M059J (cell line): ENCODE data around the gene ARVCF. TPM values are rescaled to one million over a fixed set of nuclear protein-coding genes. Genes with fewer than 3 reads are reported as not detected.

Source experiments
- DNase-seq: peaks from one replicate; pipeline ENCODE4 v3.0.0-alpha.2; 2012; ENCODE audit warnings: low read depth
- total RNA-seq: library from RNA; depleted of rRNA; stranded (reverse); fragments of >200 nt; shearing (Covaris generic); gene quantifications from 2 replicates; pipeline ENCODE4 v1.2.3, GENCODE V29; 2014

The ARVCF gene
- total RNA-seq, 1 experiment from 2014 or later: 5.1 TPM

DNA sequence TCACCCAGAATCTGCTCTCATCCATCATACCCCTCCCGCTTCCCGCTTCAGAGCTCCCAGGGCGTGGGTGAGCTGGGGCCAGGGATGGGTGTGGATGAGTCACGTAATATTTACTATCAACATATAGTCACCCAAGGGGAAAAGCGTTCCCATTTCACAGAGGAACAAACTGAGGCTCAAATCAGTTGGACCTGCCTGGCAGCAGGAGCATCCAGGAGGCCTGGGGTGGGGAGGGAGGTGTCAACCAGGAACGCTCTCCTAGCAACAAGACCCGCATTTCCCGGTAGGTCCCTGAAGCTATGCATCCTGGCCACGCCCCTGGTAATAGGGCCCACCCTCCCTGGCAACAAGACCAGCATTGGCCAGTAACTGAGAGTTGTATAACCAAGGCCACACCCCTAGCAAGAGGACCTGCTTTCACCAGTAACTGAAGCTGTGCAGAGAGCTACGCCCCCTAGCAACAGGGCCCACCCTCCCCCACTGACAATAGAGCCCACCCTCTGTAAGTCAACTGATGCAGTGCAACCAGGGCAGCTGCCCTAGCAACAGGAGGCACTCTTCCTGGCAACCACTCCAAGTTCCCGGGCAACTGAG, 42.3 kb downstream of the ARVCF start:
- peak; percentile 14 for DNase-seq

DNA sequence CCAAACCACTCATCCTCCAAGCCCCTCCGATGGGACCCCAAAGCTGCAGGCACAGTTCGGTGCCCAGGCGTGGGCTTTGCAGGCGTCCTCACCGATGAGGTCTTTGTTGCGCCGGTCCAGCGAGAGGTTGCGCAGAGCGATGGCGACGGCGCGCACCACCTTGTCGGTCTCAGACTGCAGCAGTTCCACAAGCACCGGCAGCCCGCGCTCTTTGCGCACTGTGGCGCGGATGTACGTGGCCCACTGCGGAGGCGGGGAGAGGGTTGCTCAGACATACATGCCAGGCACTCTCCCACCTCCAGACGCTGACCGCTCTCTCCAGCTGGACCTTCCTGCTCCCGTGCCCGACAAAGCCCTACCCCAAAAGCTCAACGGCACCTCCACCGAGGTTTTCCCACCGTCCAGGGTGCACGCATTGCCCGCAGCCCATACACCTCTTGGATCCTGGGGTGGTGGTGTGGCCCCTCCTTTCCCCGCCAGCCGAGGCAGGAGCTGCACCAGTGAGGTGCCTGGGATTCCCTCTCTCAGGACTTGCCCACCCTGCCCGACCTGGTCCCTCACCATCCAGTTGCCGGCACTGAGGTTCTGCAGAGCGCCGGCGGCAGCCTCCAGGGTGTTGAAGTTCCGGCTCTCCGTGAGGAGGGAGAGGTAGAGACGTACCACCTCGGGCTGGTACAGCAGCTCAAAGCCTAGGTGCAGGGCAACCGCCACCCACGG, 42.9 kb downstream of the ARVCF start:
- no peak for DNase-seq

DNA sequence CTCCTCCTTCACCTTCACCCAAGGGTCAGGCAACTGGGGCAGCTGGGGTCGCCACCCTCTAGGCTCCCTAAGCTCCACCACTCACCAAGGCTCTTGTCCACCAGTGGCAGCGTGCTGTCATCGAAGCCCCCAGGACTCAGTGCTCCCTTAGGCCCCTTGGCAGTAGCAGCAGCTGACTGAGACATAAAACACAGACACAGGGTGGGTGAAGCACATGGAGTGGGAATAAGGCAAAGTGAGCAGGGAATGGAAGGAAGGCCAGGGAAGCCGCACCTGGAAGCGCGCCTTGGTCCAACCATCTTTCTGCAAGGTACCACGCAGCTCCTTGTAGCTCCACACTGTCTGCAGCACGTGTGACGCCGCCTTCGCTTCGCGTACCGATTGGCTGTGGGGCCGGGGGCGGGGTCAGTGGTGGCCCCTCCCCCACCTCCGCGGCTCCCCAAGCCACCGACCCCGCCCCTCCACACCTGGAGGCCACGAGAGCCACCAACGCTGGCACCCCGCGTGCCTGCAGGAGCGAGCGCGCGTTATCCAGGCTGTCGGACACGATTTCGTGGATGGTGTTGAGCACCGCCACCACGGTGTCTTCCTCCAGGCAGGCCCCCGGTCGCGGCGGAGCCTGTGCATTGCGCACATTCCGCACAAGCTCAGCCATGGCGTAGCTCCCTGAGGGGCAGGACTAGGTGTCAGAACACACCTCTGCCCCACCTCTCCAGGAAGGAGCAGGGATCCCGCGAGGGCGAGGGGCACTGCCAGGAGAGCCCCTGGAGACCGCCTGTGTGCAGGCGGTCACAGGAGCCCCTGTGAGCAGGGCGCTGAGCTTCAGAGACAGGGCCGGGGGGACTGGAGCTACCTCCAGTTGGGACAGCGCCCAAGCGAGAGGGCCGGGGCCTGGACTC, 43.7 kb downstream of the ARVCF start:
- DNase-seq: no peak

DNA sequence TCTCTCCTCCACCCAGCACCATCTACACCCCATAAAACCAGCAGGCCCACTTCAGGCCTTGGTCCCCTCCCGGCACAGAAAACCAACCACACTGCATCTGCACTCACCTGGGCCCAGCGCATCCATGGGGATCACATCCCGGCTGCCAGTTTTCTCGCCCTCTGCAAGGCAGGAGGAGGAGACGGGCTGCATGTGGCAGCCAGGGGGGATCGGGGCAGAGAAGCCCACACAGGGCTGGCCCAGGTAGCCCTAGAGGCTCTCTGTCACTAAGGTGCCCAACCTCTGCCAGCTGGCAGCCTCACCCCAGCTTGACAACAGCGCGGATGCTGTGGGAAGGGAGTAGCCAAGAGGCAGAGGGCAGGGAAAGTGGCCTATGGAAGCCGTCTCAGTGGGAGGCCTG, 44.4 kb downstream of the ARVCF start:
- DNase-seq: no peak

DNA sequence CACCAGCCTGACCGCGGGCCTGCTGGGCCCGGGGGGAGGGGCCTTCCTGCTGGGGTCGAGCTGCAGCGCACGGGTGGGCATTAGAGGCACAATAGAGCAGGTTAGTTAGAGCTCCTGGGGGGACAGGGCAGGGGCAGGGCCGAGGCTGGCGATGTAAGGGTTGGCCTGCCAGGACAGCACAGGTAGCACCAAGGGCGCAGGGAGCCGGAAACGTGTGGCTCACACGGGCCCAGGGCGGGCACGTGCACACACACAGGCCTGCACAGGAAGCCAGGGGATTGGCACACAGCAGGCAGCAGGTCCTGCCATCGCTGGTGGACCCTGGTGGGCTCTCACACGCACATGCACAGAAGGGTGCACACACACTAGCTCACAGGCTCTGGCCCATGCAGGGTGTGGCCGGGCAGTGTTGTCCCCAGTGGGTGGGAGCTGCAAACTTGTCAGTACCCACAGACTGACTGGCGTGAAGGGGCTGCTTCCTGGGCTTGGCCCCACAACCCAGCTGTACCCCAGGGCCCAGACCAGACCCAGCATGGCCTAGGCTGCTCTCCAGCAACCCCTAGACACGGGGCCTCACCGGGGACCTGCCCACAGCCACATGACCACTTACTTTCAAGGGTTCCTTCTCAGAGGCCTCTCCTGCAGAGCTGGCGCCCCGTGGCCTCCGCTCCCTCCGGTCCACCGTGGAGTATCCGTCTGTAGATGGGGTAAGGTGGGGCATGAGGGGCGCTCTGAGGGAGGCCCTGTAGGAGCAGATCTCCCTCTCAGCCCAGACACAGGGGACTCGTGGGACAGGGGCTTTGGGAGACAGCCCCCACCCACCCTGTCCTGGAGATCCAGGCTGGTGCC, 45.1 kb downstream of the ARVCF start:
- no peak for DNase-seq

DNA sequence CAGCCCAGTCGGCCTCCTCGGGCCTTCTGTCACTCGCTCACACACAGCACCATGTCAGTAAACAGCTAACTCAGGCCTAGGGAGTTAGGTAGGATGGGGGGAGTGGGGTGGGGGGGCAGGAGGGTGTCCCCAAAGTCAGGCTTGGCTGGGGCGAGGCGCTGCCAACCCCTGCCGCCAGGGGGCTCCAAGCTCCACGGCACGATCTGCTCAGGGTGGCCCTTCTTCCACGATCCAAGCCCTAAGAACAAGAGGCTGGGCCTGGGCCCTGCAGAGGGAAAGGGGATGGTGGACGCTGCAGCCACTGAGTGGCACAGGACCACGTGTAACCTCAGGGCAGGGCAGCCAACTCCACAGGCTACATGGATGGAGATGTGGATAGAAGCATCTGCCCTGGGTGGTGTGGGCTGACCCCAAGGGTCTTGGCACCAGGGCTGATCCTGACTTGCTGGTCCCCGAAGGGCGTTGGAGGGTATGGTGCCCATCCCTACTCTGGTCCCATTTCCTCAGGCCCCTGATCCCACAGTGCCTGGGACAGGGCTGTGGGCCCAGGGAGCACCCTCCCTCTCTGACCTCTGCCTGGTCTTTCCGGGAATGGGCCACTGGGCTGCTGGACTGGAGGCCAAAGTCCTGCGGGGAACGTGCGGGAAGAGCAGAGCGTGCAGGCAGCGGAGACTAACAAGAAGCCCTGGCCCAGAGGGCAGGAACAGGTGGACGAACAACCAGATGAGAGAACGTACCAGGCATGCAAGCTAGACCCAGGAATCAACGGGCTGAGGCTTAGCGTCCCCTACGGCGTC, 45.9 kb downstream of the ARVCF start:
- peak; percentile 49 for DNase-seq

DNA sequence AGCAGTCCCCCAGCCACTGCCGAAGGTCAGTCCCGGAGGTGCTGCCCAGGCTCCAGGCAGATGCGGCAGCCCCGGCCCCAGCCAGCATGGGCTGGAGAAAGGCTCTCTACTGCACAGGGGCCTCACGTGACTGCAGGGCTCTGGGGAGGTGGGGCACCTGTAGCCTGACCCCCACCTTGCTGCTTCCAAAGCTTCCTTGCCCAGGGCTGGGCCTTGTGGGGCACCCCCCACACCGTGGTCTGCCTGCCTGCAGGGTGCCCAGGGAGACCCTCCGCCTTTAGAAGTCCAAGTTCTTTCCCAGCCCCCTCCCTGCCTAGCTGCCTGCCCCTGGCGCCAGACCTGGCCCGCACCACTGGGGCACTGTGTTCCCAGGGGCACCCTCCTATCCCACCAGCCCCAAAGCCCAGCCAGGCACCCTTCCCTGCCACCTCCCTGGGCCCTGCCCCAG, 46.6 kb downstream of the ARVCF start:
- DNase-seq: no peak

DNA sequence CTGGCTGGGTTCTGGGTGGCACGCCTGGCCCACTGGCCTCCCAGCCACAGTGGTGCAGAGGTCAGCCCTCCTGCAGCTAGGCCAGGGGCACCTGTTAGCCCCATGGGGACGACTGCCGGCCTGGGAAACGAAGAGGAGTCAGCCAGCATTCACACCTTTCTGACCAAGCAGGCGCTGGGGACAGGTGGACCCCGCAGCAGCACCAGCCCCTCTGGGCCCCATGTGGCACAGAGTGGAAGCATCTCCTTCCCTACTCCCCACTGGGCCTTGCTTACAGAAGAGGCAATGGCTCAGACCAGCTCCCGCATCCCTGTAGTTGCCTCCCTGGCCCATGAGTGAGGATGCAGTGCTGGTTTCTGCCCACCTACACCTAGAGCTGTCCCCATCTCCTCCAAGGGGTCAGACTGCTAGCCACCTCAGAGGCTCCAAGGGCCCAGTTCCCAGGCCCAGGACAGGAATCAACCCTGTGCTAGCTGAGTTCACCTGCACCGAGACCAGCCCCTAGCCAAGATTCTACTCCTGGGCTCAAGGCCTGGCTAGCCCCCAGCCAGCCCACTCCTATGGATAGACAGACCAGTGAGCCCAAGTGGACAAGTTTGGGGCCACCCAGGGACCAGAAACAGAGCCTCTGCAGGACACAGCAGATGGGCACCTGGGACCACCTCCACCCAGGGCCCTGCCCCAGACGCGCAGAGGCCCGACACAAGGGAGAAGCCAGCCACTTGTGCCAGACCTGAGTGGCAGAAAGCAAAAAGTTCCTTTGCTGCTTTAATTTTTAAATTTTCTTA, 47.3 kb downstream of the ARVCF start:
- DNase-seq: no peak

DNA sequence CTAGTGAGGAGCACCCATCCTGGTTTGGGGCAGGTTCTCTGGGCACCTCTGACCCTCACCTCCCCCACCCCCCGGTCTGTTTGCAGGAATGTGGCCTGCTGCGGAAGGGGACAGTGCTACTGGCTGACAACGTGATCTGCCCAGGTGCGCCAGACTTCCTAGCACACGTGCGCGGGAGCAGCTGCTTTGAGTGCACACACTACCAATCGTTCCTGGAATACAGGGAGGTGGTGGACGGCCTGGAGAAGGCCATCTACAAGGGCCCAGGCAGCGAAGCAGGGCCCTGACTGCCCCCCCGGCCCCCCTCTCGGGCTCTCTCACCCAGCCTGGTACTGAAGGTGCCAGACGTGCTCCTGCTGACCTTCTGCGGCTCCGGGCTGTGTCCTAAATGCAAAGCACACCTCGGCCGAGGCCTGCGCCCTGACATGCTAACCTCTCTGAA, 48.2 kb downstream of the ARVCF start:
- no peak for DNase-seq

DNA sequence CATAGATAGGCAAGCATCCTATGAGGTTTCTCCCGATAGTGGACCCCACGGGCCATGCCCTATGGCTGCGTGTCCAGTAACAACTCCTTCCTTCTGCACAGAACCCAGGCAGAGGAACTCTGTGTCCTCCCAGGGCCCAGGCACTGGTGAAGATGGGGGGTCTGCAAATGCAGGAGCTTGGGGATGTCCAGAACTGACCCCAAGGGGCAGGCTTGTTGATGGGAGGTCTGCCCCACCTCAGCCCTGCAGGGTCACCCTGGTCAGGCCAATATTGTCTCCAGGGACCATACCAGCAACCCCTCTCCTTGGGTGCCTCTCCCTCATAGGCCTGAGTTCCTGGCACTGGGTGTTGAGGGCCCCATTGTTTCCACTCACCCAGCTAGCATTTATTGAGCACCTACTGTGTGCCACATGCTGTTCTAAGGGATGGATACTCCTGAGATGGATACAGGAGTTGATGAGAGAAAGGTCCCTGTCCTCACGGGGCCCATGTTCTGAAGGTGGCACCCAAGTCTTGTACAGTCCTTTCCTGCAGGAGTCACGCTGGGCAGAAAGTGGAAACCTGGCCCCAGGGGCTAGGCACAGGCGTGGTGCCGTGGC, 48.7 kb downstream of the ARVCF start:
- no peak for DNase-seq

DNA sequence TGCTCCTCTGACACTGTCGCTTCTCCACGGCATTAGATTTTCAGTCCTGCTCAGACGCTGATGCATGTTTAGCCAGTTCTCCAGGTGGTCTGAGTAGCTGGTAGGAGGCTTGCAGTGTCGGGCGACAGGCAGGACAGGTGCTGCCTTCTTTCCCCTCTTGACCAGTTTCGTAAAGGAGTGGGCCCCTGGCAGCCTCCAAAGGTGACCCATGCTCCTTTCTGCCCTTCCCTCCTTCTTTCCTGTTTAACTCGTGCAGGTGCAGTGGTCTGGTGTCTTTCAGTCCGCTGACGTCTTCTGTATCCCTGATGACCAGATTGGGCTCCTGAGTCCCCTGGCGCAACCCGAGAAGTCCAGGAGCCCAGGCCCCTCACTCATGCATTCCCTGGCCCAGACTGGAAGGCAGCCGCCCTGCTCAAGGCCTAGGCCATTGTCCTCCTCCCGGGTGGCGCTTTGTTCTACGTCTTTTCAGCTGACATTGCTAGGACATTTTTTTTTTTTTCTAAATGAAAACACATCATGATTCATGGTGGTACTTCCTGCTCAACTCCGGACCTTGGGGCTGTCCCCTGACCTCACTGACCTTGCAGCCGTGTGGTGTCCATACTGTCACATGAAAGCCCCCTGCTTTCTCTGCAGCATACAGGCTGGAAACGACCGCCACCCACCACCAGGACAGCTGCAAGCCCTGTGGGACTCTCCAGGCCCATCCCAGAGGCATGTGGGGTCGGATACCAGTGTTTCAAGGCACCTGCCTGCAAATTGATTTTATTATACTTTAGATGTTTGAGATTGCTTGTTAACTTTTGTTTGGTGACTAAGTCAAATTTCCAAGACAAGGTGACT, 49.5 kb downstream of the ARVCF start:
- DNase-seq: no peak

DNA sequence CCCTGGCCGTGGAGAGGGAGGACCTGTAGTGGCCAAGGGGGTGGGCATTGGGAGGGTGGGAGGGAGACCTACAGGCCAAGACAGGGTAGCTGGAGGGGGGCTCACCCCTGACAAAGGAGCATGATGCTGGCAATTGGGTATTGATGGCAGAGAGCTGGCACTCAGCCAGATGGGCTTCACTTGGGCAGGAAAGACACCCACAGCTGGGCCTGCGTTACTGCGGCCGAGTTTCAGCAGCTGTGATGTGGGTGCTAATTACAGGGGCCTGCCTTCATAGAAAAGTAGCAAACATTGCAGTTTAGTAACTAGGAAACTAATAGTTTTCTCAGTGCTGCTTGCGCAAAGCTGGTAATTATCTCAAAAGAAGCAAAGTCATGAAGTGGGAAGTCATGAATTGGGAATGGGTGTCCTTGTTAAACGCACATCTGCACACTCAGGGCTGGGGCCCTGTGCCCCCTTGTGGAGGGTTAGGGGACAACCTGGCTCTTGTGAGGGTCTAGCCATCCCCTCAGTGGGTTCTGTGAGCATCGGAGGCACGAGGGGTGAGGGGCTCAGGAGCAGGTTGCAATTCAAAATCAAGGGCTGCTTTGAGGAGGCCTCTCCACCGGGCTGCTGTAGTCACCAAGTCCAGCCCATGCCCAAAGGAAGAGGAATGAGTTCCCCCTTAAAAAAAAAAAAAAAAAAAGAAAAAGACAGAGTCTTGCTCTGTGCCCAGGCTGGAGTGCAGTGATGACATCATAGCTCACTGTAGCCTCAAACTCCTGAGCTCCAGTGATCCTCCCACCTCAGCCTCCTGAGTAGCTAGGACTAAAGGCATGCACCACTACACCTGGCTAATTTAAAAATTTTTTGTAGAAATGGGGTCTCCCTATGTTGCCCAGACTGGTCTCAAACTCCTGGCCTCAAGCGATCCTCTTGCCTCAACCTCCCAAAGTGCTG, 50.6 kb downstream of the ARVCF start:
- no peak for DNase-seq

DNA sequence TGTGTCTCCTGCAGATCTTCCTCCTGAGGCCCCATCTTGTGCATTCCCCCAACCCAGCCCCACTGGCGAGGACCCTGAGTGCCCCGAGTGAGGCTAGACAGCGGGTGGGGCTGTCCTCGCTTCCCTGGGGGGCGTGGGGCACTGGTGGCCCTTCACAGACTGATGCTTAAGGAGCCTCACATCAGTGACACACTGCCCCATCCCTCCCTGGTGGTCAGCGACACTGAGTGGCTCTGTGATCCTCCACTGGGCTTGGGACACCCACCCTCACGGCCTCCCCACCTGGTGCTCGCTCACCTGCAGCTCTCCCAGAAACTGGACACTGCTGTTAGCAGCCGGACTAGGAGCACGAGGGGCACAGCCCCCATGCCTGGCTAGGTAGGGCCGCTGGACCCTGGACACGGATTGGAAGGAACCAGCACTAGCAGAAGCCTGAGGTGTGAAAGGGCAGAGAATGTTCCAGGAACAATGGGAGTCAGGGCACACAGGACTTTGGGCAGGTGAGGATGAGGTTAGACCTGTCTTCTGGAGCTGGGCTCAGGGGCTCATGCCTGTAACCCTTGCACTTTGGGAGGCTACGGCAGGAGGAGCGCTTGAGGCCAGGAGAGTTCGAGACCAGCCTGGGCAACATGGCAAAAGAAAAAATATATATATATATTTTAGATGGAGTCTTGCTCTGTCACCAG, 51.8 kb downstream of the ARVCF start:
- no peak for DNase-seq

DNA sequence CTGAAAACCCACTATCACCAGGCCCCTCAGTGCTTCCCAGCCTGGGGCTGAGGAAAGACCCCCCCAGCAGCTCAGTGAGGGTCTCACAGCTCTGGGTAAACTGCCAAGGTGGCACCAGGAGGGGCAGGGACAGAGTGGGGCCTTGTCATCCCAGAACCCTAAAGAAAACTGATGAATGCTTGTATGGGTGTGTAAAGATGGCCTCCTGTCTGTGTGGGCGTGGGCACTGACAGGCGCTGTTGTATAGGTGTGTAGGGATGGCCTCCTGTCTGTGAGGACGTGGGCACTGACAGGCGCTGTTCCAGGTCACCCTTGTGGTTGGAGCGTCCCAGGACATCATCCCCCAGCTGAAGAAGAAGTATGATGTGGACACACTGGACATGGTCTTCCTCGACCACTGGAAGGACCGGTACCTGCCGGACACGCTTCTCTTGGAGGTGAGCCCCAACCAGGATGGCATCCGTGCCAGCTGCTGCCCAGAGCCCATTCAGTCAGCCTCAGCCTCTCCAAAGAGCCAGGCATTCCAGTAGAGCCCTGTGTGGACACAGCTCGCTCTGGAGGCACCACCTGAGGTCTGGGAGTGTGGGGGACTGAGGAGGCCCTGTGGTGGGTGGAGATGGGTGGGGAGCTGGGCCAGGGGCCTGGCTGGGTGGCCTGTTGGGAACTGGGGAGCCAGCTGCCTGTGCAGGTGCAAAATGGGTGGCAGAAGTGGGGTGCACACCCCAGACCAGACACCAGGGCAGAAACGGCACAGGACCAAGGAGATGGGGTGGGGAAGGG, 52.6 kb downstream of the ARVCF start:
- DNase-seq: no peak

DNA sequence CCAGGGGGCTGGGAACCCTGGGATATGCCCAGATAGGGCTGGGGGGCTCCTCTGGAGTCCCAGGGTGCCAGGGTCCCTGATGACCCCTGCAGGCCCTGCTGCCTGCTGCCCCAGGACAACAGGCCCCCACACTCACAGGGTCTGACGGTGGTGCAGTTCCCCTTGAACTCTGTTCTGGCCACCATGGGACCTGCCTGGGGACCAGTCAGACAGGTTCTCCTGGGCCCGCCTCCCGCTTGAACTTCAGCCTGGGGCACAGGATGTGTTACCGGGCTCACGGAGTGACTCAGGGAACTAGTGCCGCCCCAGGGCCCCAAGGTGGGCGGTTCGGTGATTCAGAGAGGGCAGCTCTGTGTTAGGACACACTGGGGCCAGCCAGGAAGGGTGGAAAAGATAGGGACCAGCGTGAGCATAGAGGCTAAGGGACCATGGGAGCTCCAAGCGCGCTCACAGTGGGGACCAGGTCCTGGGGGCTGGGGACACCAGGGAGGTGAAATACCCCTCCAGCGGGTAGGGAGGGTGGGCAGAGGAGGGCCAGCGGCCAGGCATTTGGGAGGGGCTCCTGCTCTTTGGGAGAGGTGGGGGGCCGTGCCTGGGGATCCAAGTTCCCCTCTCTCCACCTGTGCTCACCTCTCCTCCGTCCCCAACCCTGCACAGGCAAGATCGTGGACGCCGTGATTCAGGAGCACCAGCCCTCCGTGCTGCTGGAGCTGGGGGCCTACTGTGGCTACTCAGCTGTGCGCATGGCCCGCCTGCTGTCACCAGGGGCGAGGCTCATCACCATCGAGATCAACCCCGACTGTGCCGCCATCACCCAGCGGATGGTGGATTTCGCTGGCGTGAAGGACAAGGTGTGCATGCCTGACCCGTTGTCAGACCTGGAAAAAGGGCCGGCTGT, 53.5 kb downstream of the ARVCF start:
- DNase-seq: peak; percentile 92
